Stimulated activated CD8-positive, alpha-beta memory T cell treated with anti-CD3 and anti-CD28 coated beads, Interleukin-15, amount 100 ng/mL, for 24 hours (primary cell): ENCODE measurements around the gene RPS29.

Experiments used
- DNase-seq: peaks from one replicate; pipeline ENCODE4 v3.0.0-alpha.2; 2020; ENCODE audit warnings: low read depth

RPS29 gene

DNA sequence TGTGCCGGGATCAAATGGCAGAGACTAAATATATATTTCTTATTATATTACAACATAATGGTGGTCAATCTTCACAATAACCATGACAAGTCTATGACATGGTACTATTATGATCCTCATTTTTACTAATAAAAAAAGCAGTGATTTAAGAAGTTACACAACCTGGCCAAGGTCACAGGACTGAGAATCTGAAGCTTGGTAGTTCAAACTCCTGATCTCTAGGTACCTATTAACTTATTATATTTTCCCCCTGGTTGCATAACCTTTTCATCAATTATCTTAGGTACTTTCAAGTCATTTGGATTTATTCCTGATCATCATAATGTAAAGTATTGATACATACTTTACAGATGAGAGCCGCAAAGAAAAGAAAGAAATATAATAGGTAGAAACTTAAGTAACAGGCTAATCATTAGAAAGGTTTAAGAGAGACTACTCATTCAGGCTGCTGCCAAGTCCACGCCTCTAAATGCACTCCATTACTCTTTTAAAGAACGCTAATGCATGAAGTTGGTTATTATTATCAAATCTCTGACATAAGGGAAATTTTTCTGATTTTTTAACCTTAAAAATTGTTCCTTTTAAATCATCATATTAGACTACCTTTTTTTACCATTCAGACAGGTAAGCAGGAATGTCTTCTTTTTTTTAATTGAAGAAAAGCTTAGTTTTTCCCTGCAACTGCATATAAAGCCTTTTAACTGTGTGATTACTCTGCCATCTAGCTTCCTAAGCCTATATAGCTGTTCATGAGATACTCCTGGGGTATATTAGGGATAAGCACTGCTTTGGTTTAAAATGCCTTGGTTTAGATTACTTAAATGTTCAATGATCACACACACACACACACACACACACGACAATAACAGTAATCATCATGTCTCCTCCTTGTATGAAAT is 35.6 kb downstream of the RPS29 start:
- no peak for DNase-seq

DNA sequence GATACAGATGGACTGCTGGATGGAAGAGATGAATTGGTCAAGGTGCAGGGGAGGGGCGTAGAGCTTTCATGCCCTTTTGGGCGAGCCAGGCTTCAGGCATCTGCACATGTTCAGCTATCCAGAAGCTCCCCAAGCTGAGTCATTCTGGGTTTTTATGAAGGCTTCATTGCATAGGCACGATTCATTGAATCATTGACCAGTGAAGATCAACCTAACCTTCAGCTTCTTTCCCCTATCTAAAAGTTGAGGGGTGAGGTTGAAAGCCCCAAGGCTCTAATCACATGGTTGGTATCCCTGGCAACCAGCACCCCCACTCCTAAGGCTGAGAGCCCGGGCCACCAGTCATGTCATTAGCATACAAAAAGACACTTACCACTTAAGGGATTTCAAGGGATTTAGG is 36.3 kb downstream of the RPS29 start:
- DNase-seq = no peak

DNA sequence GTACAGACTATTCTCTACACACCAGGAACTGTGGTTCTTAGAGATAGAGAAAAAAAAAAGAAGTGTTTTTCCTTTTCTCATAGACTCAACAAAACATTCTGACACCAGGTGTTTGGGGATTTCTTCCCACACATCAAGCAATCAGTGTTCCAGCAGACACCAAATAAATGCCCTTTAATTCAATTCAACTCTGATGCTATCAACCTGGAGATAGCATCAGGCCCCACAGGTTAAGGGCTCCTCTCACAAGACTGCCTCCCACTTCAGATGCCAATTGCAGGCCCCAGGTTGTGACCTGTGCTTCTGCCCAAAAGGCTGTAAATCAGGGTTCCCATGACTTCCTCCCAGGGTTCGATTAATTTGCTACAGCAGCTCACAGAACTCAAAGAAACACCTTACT is 36.7 kb downstream of the RPS29 start:
- no peak for DNase-seq

DNA sequence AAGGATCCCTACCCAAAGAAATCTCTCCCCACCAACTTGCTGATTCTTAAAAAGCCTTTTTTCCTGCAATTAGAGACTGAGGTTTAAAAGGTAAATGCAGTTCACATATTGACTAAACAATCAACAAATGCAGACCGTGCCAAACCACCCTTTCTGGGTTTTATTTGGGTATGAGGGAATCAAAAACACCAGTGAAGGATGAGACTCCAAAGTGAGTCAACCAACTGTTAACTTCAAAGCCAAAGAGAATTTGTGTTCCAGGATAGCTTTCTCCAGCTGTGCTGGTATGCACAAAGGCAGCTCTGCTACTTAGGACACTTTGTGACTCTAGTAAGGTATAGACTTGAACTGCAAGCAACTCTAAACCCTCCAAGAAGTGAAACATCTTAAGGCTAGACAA is 39.4 kb downstream of the RPS29 start:
- DNase-seq = no peak

DNA sequence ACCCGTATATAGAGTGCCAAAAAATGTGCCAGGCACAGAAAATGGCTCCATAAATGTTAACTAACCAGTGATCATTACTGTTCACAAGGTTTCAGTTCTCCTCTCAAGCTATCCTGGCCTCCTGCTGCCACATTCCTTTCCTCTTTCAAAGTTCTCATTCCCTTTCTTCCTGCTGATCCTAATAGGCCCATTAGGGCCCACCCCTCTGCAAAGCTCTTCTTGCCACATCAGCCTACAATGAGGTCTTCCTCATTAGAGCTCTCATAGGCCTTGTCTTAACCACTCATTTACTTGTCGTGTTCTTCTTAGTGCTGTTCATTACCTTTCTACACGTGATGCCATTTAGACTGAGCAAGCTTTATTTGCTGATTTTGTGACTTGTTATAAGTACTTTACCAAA is 40.5 kb downstream of the RPS29 start:
- no peak for DNase-seq

DNA sequence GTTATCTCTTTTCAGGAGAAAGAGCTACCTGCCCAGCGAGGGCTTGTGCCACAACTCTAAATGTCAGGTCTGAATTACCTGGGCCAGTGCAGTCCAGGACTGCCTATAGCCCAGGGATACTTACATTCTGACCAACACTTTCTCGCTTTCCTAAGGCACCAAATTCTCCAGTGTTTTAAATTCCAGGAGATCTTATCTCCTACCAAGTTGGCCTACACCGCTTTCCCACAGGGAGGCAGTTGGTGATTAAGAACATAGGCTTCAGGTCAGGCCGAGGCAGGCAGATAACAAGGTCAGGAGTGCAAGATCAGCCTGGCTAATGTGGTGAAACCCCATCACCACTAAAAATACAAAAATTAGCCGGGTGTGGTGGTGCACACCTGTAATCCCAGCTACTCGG is 41.1 kb downstream of the RPS29 start:
- DNase-seq = no peak

DNA sequence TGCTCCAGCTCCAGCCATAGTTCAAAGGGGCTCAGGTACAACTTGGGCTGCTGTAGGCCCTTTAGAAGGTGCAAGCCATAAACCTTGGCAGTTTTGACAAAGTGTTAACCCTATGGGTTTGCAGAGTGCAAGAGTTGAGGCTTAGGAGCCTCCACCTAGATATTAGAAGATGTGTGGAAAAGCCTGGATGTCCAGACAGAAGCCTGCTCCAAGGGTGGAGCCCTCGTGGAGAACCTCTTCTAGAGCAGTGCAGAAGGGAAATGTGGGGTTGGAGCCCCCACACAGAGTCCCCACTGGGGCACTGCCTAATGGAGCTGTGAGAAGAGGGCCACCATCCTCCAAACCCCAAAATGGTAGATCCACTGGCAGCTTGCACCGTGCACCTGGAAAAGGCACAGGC is 45.1 kb downstream of the RPS29 start:
- no peak for DNase-seq

DNA sequence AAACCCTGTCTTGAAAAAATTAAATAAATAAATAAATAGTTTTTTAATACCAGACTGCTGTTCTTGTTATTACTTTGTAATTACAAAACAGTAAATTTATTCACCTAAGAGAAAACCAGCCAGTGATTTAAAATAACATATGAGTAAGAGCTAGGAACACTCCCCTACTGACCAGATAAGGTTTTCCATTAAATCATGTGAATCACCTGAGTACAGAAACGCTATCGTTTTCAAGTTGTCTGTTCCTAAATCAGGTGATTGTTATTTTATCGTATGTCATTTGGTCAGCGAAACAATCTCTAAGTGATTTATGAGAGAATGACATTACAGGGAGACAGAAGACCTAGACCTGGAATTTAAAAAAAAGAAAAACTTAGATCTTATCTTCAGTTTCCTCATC is 47.3 kb downstream of the RPS29 start:
- no peak for DNase-seq
